Activated naive CD8-positive, alpha-beta T cell treated with anti-CD3 and anti-CD28 coated beads, Interleukin-2, amount 10 ng/mL, durations not matched to agents 7 days and 5 days (primary cell): ENCODE data around the gene PTPRB. TPM values are rescaled to one million over a fixed set of nuclear protein-coding genes. Genes with fewer than 3 reads are reported as not detected.

Source experiments
- ATAC-seq: fragments of 150-1000 bp; cut with Tn5 transposase; one replicate; pipeline ENCODE4 v1.10.0; 2021; ENCODE audit warnings: low read depth, moderate library complexity
- POLR2A ChIA-PET: fragments of 350-600 bp; sonication (Branson Sonifier 250); formaldehyde crosslinking; loops from one replicate; lab custom pipeline; 2021; ENCODE audit warnings: antibody characterized with exemption; lab: Charles Lee
- DNase-seq: peaks from one replicate; pipeline ENCODE4 v3.0.0; 2021
- H3K27ac Mint-ChIP-seq: one replicate; pipeline ENCODE4 v1.8.0; 2022; ENCODE audit warnings: mild to moderate bottlenecking, mixed read lengths
- H3K27me3 Mint-ChIP-seq: one replicate; pipeline ENCODE4 v1.8.0; 2022; ENCODE audit warnings: mild to moderate bottlenecking, moderate library complexity, mixed read lengths
- H3K36me3 Mint-ChIP-seq: one replicate; pipeline ENCODE4 v1.8.0; 2021; ENCODE audit warnings: mild to moderate bottlenecking, mixed read lengths
- H3K4me1 Mint-ChIP-seq: one replicate; pipeline ENCODE4 v1.8.0; 2021; ENCODE audit warnings: mixed read lengths
- H3K4me3 Mint-ChIP-seq: one replicate; pipeline ENCODE4 v1.8.0; 2022; ENCODE audit warnings: mild to moderate bottlenecking, moderate library complexity, mixed read lengths
- H3K9me3 Mint-ChIP-seq: one replicate; pipeline ENCODE4 v1.8.0; 2021; ENCODE audit warnings: mixed read lengths
- total RNA-seq, 2 experiments: library from RNA; stranded (reverse); gene quantifications; one replicate each; pipeline ENCODE4 v1.2.3, GENCODE V29; 2021

Gene PTPRB
- total RNA-seq, 2 experiments from 2014 or later, result not detected

DNA sequence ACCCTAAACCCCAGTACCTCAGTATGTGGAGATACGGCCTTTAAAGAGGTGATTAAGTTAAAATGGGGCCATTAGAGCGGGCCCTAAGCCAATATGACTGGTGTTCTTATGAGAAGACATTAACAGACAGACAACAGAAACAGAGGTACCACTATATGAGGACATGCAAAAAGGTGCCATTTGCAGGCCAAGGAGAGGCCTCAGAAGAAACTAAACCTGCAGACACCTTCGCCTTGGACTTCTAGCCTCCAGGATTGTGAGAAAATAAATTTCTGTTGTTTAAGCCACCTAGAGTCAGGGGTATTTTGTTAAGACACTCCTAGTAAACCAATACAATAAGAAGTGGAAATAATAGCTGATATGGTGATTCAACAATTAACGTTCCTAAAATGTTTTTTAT is 32.6 kb downstream of the PTPRB start:
- POLR2A ChIA-PET, result no interaction called here
- no peak for ATAC-seq
- Mint-ChIP-seq H3K27me3 (peaks cover 36% of the 10 kb centered on the region), H3K4me1 (no peaks in the 10 kb centered on the region), H3K27ac (no peak overlapping the region), H3K9me3 (peaks cover 1% of the 10 kb centered on the region), H3K4me3 (no peak overlapping the region), H3K36me3 (no peaks in the 10 kb centered on the region)
- DNase-seq, result no peak

DNA sequence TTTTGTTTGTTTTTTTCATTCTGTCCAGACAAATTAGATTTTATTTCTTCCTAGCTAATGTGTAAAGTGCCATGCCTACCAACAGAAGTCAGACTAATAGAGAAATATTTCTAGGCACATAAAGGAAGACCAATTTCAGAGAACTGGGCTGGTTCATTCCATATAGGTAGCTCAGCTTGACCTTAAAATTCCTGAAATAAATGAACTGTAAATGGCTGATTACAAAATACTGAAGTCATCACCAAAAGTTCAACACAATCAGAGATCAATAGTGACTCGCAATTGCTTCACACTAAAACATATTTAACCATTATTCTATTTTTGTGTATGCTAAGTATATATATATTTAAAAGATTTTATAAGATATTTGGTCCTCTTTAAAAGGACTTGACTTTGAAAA is 34.2 kb downstream of the PTPRB start:
- Mint-ChIP-seq H3K9me3 (peaks cover 1% of the 10 kb centered on the region), H3K27ac (no peak overlapping the region), H3K4me1 (no peaks in the 10 kb centered on the region), H3K36me3 (no peaks in the 10 kb centered on the region), H3K4me3 (no peak overlapping the region), H3K27me3 (peaks cover 20% of the 10 kb centered on the region)
- ATAC-seq, result no peak
- POLR2A ChIA-PET, result no interaction called here
- no peak for DNase-seq

DNA sequence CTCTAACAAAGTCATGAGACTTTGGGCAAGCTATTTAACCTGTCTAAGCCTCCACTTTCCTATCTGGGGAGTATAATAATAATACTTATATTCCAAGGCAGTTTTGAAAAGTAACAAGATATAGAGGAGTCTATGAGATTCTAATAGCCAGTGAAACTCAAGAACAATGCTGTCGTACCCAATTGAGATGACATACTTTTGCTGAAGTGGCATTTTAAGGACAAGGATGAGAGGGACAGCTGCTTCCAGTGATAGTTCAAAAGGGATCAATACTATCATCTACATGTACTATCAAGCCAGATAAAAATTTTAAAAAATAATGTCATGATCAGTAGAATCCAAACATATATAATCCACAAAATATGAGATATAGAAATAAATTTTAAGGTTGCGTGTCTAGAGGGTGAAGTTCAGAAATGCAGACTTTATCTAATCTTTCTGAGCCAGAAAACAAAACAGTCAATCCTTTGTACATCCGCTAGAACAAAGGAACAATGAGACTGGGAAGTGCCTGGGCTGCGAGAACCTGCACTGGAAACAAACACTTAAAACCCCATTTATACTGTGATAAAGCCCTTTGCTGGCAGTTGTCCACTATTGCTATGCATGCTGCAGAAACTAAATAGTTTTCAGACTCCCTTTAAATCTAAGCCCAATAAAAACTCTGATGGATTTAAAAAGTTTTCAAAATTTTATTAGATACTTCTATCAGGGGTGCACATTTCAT is 38.6 kb downstream of the PTPRB start:
- no peaks in the 10 kb centered on the region for H3K9me3 Mint-ChIP-seq
- H3K27me3 Mint-ChIP-seq, result no peaks in the 10 kb centered on the region
- no peaks in the 10 kb centered on the region for H3K36me3 Mint-ChIP-seq
- DNase-seq (no peak), ATAC-seq (no peak)
- POLR2A ChIA-PET, result no interaction called here
- H3K4me3 Mint-ChIP-seq, result no peak overlapping the region
- H3K27ac Mint-ChIP-seq, result no peak overlapping the region
- no peaks in the 10 kb centered on the region for H3K4me1 Mint-ChIP-seq

DNA sequence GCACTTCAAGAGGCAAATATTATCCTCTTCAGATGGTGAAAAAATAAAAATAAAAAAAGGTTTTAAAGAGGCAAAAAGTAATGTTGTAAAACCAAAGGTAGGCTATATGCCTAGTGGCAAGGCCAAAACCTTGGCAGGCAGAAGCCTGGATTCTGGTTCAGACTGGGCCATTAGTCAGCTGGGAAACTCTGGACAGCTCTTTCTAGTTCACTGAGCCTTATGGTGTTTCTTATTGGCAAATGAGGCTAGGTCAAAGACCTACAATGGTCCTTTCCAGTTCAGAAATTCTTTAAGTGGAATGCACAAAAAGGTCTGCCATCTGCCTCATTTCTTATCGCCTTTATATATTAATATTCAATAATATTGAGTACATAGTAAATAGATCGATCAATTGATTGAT is 44.6 kb downstream of the PTPRB start:
- Mint-ChIP-seq H3K4me3 (no peak overlapping the region), H3K27ac (no peak overlapping the region), H3K27me3 (peaks cover 10% of the 10 kb centered on the region), H3K9me3 (no peaks in the 10 kb centered on the region), H3K36me3 (no peaks in the 10 kb centered on the region), H3K4me1 (no peaks in the 10 kb centered on the region)
- no peak for DNase-seq
- POLR2A ChIA-PET, result no interaction called here
- ATAC-seq, result no peak

DNA sequence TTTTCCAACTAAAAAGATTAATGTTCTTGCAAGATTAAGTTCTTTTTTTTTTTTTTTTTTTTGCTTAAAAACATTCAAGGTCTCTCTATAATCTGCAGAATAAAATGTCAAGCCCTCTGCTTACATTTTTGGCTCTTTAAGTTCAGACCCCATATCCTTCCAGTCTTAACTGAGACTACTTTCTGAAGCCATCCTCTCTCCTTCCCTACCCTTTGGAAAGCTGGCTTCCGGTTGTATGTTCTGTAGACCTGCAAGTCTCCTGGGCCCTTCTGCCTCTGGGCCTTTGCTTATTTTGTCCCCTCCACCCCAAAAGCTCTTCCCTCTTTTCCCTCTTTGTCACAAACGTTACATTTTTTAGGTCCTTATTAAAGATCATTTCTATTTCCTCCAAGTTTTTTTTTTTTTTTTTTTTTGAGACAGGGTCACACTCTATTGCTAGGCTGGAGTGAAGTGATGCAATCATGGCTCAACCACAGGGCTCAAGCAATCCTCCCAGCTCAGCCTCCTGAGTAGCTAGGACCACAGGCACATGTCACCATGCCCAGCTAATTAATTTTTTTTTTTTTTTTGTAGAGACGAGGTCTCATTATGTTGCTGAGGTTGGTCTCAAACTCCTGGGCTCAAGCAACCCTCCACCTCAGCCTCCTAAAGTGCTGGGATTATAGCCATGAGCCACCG is 46.5 kb downstream of the PTPRB start:
- Mint-ChIP-seq H3K4me3 (no peak overlapping the region), H3K4me1 (no peaks in the 10 kb centered on the region), H3K9me3 (no peaks in the 10 kb centered on the region), H3K27ac (no peak overlapping the region), H3K36me3 (no peaks in the 10 kb centered on the region), H3K27me3 (peaks cover 10% of the 10 kb centered on the region)
- POLR2A ChIA-PET, result no interaction called here
- no peak for DNase-seq
- ATAC-seq, result no peak

DNA sequence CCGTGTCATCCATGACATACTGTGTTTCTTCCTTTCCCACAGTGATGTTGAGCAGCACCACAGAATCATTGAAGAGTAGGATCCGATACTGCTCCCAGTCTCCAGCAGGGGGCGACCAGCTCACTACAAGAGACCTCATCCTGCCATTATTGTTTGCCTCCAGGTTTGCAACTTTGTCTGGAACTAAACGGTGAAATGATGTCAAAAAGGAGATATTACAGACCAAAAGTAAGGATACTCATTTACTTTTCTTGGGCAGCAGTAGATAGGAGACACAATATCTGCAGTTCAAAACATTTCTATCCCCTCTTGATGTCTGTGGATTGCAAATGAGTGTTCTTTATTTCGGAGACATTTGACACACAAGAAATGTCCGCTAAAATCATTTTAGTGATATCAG is 47.2 kb downstream of the PTPRB start:
- DNase-seq, result peak; percentile 56
- Mint-ChIP-seq H3K36me3 (no peaks in the 10 kb centered on the region), H3K27me3 (peaks cover 10% of the 10 kb centered on the region), H3K9me3 (no peaks in the 10 kb centered on the region), H3K27ac (no peak overlapping the region), H3K4me1 (no peaks in the 10 kb centered on the region), H3K4me3 (no peak overlapping the region)
- ATAC-seq, result peak; percentile 72
- POLR2A ChIA-PET, result no interaction called here

DNA sequence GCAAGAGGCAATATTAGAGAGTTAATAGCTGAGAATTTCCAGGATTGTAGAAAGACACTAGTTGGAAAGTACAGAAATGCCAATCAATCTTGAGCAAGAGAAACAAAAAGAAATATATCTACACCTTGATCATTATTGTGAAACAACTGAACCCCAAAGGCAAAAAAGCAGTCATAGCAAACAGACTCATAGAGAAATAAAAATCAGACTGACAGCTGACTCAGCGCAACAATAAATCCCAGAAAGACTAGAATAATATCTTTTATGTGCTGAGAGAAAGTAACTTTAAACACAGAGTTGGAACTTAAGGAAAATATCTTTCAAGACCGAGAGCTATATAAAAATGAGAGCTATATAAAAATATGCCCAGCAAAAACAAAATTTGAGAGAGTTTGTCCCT is 52.9 kb downstream of the PTPRB start:
- no peaks in the 10 kb centered on the region for H3K36me3 Mint-ChIP-seq
- POLR2A ChIA-PET, result no interaction called here
- no peak for DNase-seq
- H3K27me3 Mint-ChIP-seq, result peaks cover 3% of the 10 kb centered on the region
- H3K27ac Mint-ChIP-seq, result no peak overlapping the region
- H3K4me3 Mint-ChIP-seq, result no peak overlapping the region
- no peaks in the 10 kb centered on the region for H3K4me1 Mint-ChIP-seq
- ATAC-seq, result no peak
- no peaks in the 10 kb centered on the region for H3K9me3 Mint-ChIP-seq

DNA sequence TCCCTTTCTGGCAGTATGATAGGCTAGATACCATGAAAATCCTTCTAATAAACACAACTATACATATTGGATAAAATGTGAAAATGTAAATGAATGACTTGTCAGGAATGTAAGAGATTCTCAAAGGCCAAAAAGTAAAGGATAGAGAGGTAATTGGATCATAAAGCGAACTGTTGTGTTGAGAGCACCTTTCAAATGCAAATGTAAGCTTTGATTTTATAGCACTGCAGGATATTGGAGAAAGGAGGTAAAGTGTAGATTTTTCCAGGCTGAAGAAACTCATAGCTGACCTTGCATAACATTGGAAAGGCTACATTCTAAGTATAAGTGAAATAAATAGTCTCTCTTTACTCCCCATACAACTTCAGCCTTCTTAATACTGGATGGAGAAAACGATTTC is 54.0 kb downstream of the PTPRB start:
- POLR2A ChIA-PET, result no interaction called here
- no peak overlapping the region for H3K27ac Mint-ChIP-seq
- H3K4me3 Mint-ChIP-seq, result no peak overlapping the region
- DNase-seq (no peak), ATAC-seq (no peak)
- no peaks in the 10 kb centered on the region for H3K36me3 Mint-ChIP-seq
- peaks cover 3% of the 10 kb centered on the region for H3K27me3 Mint-ChIP-seq
- no peaks in the 10 kb centered on the region for H3K9me3 Mint-ChIP-seq
- H3K4me1 Mint-ChIP-seq, result no peaks in the 10 kb centered on the region

DNA sequence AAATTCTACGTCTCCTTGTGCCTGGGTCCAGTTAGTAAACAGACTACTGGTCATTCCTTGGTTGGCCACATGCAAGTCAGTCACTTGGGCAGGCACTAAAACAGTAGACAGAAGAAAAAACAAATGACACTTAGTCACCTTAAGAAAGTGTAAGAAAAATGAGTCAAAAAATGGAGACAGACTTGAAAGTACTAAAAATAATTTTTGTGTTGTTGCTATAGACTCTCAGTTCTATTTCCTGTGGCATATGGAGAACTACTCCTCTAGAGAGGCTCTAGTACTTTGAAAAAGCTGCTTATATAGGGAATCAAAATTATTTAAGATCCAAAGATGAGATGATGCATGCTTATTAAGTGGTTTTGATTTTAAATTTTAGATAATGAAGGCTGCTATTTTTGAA is 56.0 kb downstream of the PTPRB start:
- DNase-seq (no peak), ATAC-seq (no peak)
- POLR2A ChIA-PET, result no interaction called here
- Mint-ChIP-seq H3K27me3 (peaks cover 3% of the 10 kb centered on the region), H3K4me1 (no peaks in the 10 kb centered on the region), H3K36me3 (no peaks in the 10 kb centered on the region), H3K4me3 (no peak overlapping the region), H3K27ac (no peak overlapping the region), H3K9me3 (no peaks in the 10 kb centered on the region)

DNA sequence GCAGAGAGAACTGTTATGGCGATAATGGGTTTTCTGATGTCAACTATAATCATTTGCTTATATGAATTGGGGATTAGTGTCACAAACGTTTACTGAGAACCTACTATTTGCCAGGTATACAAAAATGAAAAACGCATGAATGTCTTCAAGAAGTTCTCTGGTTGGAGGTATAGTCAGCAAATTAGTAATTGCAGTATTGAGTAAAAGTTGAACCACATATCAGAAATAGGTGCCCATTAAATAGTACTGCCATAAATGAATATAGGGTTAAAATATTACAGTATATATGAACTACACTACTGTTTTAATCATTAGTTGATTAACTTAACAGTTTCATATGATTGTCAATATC is 60.0 kb downstream of the PTPRB start:
- Mint-ChIP-seq H3K4me3 (no peak overlapping the region), H3K36me3 (no peaks in the 10 kb centered on the region), H3K27ac (no peak overlapping the region), H3K4me1 (no peaks in the 10 kb centered on the region), H3K27me3 (no peaks in the 10 kb centered on the region), H3K9me3 (no peaks in the 10 kb centered on the region)
- DNase-seq (no peak), ATAC-seq (no peak)
- POLR2A ChIA-PET, result no interaction called here

DNA sequence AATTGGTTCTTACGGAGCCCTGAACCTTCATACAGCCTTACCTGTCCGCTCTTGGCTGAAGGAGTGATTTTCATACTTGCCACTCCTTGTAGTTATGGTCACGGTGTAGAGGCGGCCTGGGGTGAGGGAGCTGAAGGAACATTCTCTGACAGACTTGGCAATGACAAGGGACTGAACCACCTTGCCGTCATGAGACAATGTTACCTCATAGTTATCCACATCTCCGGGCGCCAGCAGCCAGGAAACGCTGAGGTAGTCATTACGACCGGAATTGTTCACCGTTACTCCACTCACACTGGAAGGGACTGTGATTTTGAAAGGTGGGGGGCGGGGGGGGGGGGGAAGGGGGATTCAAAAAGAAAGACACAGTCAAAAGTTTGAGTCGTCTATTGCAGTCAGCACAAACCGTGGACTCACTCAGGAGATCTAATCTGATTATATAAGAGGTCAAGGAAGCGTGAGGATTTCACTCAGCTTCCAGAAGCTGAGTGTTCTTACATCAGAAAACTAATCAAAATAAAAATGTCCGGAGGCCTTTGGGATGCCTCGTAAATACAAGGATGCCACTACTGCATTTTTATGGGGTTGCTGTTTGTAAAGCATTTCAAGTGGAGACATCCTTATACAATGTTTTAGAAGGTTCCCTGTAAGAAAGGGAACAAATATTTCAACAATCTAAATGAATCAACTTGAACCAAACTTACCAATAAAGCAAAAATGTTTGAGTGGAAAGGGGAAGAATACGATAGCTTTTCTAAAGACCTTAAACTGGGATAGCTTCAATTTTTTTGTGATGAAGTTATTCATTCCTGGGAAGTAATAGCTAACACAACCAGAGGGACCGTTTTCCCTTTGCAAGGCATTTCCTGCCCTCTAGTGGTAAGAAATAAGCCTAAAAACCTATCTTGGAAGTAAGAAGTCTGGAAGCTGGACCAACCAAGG is 60.6 kb downstream of the PTPRB start:
- no peak for DNase-seq
- POLR2A ChIA-PET, result no interaction called here
- H3K4me1 Mint-ChIP-seq, result no peaks in the 10 kb centered on the region

DNA sequence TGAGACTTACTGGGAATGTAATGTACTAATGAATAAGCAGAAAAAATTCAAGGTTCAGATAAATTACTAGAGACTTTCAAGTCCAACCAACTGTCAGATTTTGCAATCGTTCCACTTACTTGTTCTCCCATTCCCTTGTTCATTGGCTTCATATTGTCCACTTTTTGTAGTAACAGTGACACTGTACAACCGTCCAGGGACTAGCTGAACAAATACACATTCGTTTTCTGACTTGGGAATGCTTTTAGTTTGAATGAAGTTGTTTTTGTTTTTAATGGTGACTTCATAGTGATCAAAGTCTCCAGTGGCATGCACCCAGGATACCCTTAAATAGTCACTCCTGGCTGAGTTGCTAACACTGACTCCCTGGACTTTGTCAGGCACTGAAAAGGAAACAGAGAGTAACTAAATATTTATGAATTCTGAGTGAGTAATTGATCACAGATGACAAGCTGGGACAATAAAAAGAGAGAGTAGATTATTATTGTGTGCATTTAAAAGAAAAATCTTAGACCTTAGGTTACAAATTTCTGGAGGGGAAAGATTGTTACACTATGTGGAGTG is 65.4 kb downstream of the PTPRB start:
- H3K9me3 Mint-ChIP-seq, result no peaks in the 10 kb centered on the region
- no peaks in the 10 kb centered on the region for H3K36me3 Mint-ChIP-seq
- no peak for DNase-seq
- H3K4me3 Mint-ChIP-seq, result no peak overlapping the region
- no peak overlapping the region for H3K27ac Mint-ChIP-seq
- no peaks in the 10 kb centered on the region for H3K4me1 Mint-ChIP-seq
- H3K27me3 Mint-ChIP-seq, result peaks cover 3% of the 10 kb centered on the region
- POLR2A ChIA-PET, result no interaction called here
- ATAC-seq, result no peak

More for the DNA sequence above, 60.6 kb downstream of the PTPRB start:
- no peaks in the 10 kb centered on the region for H3K36me3 Mint-ChIP-seq
- H3K4me3 Mint-ChIP-seq, result no peak overlapping the region
- H3K27ac Mint-ChIP-seq, result no peak overlapping the region
- H3K9me3 Mint-ChIP-seq, result no peaks in the 10 kb centered on the region
- no peaks in the 10 kb centered on the region for H3K27me3 Mint-ChIP-seq
- ATAC-seq, result no peak

DNA sequence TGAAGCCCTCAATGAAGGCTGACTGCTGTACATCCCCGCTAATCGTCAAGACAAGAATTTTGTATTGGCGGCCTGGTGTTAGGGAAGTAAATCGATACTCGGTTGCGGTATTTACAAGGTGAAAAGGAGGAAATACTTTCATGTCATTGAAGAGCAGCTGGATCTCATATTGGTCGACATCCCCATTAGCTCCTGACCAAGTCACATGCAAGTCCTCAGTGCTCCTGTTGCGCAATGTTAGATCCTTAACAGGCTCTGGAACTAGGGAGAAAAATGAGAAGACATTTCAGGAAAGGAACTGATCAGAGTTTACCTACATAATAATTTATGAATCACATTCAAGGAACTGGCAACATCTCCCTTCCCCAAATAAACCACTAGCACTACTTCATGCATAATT is 66.2 kb downstream of the PTPRB start:
- Mint-ChIP-seq H3K27ac (no peak overlapping the region), H3K27me3 (peaks cover 3% of the 10 kb centered on the region), H3K4me1 (no peaks in the 10 kb centered on the region), H3K4me3 (no peak overlapping the region), H3K36me3 (no peaks in the 10 kb centered on the region), H3K9me3 (no peaks in the 10 kb centered on the region)
- DNase-seq (no peak), ATAC-seq (no peak)
- POLR2A ChIA-PET, result no interaction called here
